ENCODE results near the gene ANKRD18B. TPM values are rescaled to one million over a fixed set of nuclear protein-coding genes. Genes with fewer than 3 reads are reported as not detected.

ANKRD18B gene
- polyA plus RNA-seq, 1 donor from 2014 or later = 2.2 TPM

GRCh38 chr9:33619666-33620404 is 95.8 kb downstream of the ANKRD18B start:
- Histone ChIP-seq H3K79me2 (replicated peaks; ENCODE audit: insufficient read depth, low read length) (no peaks in the 10 kb centered on the region), H3K4me2 (ENCODE audit: low read length) (no peak overlapping the region), H3K27me3 (ENCODE audit: insufficient read depth, low read depth, low read length) (no peaks in the 10 kb centered on the region), H4K20me1 (ENCODE audit: insufficient read depth) (no peaks in the 10 kb centered on the region), H3K36me3 (ENCODE audit: insufficient read depth, low read length) (no peaks in the 10 kb centered on the region), H3K9ac (ENCODE audit: low read length) (no peak overlapping the region), H3F3A (ENCODE audit: insufficient read depth, low read length, poor library complexity, severe bottlenecking) (no peaks in the 10 kb centered on the region), H3K9me3 (ENCODE audit: low read length) (no peaks in the 10 kb centered on the region), H3K27ac (ENCODE audit: low read length) (no peak overlapping the region), H3K4me3 (ENCODE audit: low read length) (no peak overlapping the region), H2AFZ (ENCODE audit: low read depth, low read length) (no peak overlapping the region), H3K9me2 (ENCODE audit: insufficient read depth, low read length) (no peaks in the 10 kb centered on the region)
- TF ChIP-seq TAF1 (IDR thresholded peaks at IDR 0.05; ENCODE audit: low read depth) (no peak), POLR2AphosphoS5 (IDR thresholded peaks at IDR 0.05) (no peak), EP300 (conservative IDR thresholded peaks at IDR 0.05; ENCODE audit: poor library complexity, severe bottlenecking) (no peak), SMC3 (conservative IDR thresholded peaks at IDR 0.05; ENCODE audit: poor library complexity) (no peak), REST (IDR thresholded peaks at IDR 0.05; ENCODE audit: borderline replicate concordance) (no peak)

- Histone ChIP-seq H3K79me2 (replicated peaks; ENCODE audit: insufficient read depth, low read length) (no peaks in the 10 kb centered on the region), H3K27me3 (ENCODE audit: insufficient read depth, low read depth, low read length) (no peaks in the 10 kb centered on the region), H3K4me3 (ENCODE audit: low read length) (no peak overlapping the region), H3F3A (ENCODE audit: insufficient read depth, low read length, poor library complexity, severe bottlenecking) (no peaks in the 10 kb centered on the region), H4K20me1 (ENCODE audit: insufficient read depth) (no peaks in the 10 kb centered on the region), H3K27ac (ENCODE audit: low read length) (no peak overlapping the region), H3K9ac (ENCODE audit: low read length) (no peak overlapping the region), H3K36me3 (ENCODE audit: insufficient read depth, low read length) (no peaks in the 10 kb centered on the region), H3K9me2 (ENCODE audit: insufficient read depth, low read length) (no peaks in the 10 kb centered on the region), H3K9me3 (ENCODE audit: low read length) (no peaks in the 10 kb centered on the region), H2AFZ (ENCODE audit: low read depth, low read length) (no peak overlapping the region), H3K4me2 (ENCODE audit: low read length) (no peak overlapping the region)
- TF ChIP-seq RAD21 (conservative IDR thresholded peaks at IDR 0.05) = no peak
- TF ChIP-seq POLR2AphosphoS5 (IDR thresholded peaks at IDR 0.05) = no peak
- TF ChIP-seq SMC3 (conservative IDR thresholded peaks at IDR 0.05; ENCODE audit: poor library complexity) = no peak
- no peak for TF ChIP-seq CTCF (IDR thresholded peaks at IDR 0.05; ENCODE audit: poor library complexity, severe bottlenecking)
- TF ChIP-seq EP300 (conservative IDR thresholded peaks at IDR 0.05; ENCODE audit: poor library complexity, severe bottlenecking) = no peak
- TF ChIP-seq MXI1 (conservative IDR thresholded peaks at IDR 0.05; ENCODE audit: poor library complexity, severe bottlenecking) = no peak
- no peak for TF ChIP-seq TAF1 (IDR thresholded peaks at IDR 0.05; ENCODE audit: low read depth)
- no peak for TF ChIP-seq REST (IDR thresholded peaks at IDR 0.05; ENCODE audit: borderline replicate concordance)
- no peak for TF ChIP-seq EZH2 (IDR thresholded peaks at IDR 0.05; ENCODE audit: borderline replicate concordance, insufficient read depth, low read length, poor library complexity, severe bottlenecking)
Observed at GRCh38 chr9:33620738-33621439, 96.8 kb downstream of the ANKRD18B start.
